MM.1S (cell line): ENCODE measurements around the gene MACIR.

Source experiments
- DNase-seq: peaks from one replicate; pipeline ENCODE4 v3.0.0-alpha.2; 2015
- H2AFZ ChIP-seq: fragments of 300-600 bp; sonication (generic); 2 replicates; pipeline ENCODE4 v1.6.0; 2016; ENCODE audit warnings: antibody characterized with exemption, low read length
- H3F3A ChIP-seq: fragments of 300-600 bp; sonication (generic); 2 replicates; pipeline ENCODE4 v1.6.1; 2016; ENCODE audit warnings: mild to moderate bottlenecking, antibody characterized with exemption, low read length, moderate library complexity, mixed read lengths; ENCODE audit not compliant: insufficient read depth
- H3K27ac ChIP-seq: fragments of 300-600 bp; sonication (generic); 2 replicates; pipeline ENCODE4 v1.5.1; 2016; ENCODE audit warnings: mild to moderate bottlenecking, low read length
- H3K27me3 ChIP-seq: fragments of 300-600 bp; sonication (generic); replicated peaks from 2 replicates; pipeline ENCODE4 v1.6.0; 2016; ENCODE audit warnings: low read length; ENCODE audit not compliant: insufficient read depth
- H3K36me3 ChIP-seq: fragments of 300-600 bp; sonication (generic); replicated peaks from 2 replicates; pipeline ENCODE4 v1.6.1; 2016; ENCODE audit warnings: mild to moderate bottlenecking, low read length, mixed read lengths; ENCODE audit not compliant: insufficient read depth
- H3K4me1 ChIP-seq: fragments of 300-600 bp; sonication (generic); 2 replicates; pipeline ENCODE4 v1.6.1; 2016; ENCODE audit warnings: low read length, mixed read lengths
- H3K4me2 ChIP-seq: fragments of 300-600 bp; sonication (generic); 2 replicates; pipeline ENCODE4 v1.6.0; 2016; ENCODE audit warnings: low read depth, low read length
- H3K4me3 ChIP-seq: fragments of 300-600 bp; sonication (generic); 2 replicates; pipeline ENCODE4 v1.5.1; 2016; ENCODE audit warnings: low read length, mixed read lengths
- H3K79me2 ChIP-seq: fragments of 300-600 bp; sonication (generic); 2 replicates; pipeline ENCODE4 v1.6.1; 2016; ENCODE audit warnings: mixed run types, low read length, mixed read lengths
- H3K9ac ChIP-seq: fragments of 300-600 bp; sonication (generic); 2 replicates; pipeline ENCODE4 v1.6.1; 2016; ENCODE audit warnings: low read length, mixed read lengths
- H3K9me2 ChIP-seq: fragments of 300-600 bp; sonication (generic); replicated peaks from 2 replicates; pipeline ENCODE4 v1.6.1; 2016; ENCODE audit warnings: mild to moderate bottlenecking, low read length, mixed read lengths; ENCODE audit not compliant: insufficient read depth
- H3K9me3 ChIP-seq: fragments of 300-600 bp; sonication (generic); replicated peaks from 2 replicates; pipeline ENCODE4 v1.6.1; 2016; ENCODE audit warnings: mild to moderate bottlenecking, low read length, mixed read lengths; ENCODE audit not compliant: insufficient read depth
- H4K20me1 ChIP-seq: fragments of 300-600 bp; sonication (generic); 2 replicates; pipeline ENCODE4 v1.6.1; 2016; ENCODE audit warnings: mild to moderate bottlenecking, low read length, moderate library complexity, mixed read lengths; ENCODE audit not compliant: insufficient read depth
- CTCF ChIP-seq: fragments of 300-600 bp; sonication (generic); IDR thresholded peaks from 2 replicates; pipeline ENCODE4 v1.5.1; 2016; ENCODE audit warnings: antibody characterized with exemption, low read length, mixed read lengths
- EZH2 ChIP-seq: fragments of 300-600 bp; sonication (generic); optimal IDR thresholded peaks from 2 replicates; pipeline ENCODE3; 2017; ENCODE audit warnings: low read depth, mild to moderate bottlenecking, antibody characterized with exemption, low read length, mixed read lengths
- EZH2phosphoT487 ChIP-seq: fragments of 300-600 bp; sonication (generic); IDR thresholded peaks from 2 replicates; pipeline ENCODE4 v1.6.1; 2018; ENCODE audit warnings: antibody characterized with exemption, low read length

MACIR gene

GRCh38 chr5:103258368-103258956 lies at the start of gene MACIR:
Gene MACIR (plus strand): TSS chr5:103258763. CDS start chr5:103275920, 17,157 bp downstream.
- H3K9me3 ChIP-seq: no peaks in the 10 kb centered on the region
- no peaks in the 10 kb centered on the region for H3K9me2 ChIP-seq
- no peaks in the 10 kb centered on the region for H3K27me3 ChIP-seq
- H2AFZ ChIP-seq: peak within 1 kb of the TSS; percentile 72
- no peak for TF ChIP-seq CTCF
- TF ChIP-seq EZH2phosphoT487: no peak
- TF ChIP-seq EZH2: no peak
- no peaks in the 10 kb centered on the region for H3K36me3 ChIP-seq
- H3F3A ChIP-seq: peaks cover 13% of the 10 kb centered on the region; the same call in 1 of the 2 replicates
- H3K4me3 ChIP-seq: peak within 1 kb of the TSS; percentile 85
- peaks cover 9% of the 10 kb centered on the region for H3K4me1 ChIP-seq
- peak within 1 kb of the TSS; percentile 83 for H3K4me2 ChIP-seq
- DNase-seq: peak; percentile 99
- peaks cover 42% of the 10 kb centered on the region for H3K79me2 ChIP-seq
- peak within 1 kb of the TSS; percentile 79 for H3K9ac ChIP-seq
- peak within 1 kb of the TSS; percentile 82 for H3K27ac ChIP-seq
- no peaks in the 10 kb centered on the region for H4K20me1 ChIP-seq

- Histone ChIP-seq H3F3A (peaks cover 6% of the 10 kb centered on the region; the same call in 1 of the 2 replicates), H3K36me3 (no peaks in the 10 kb centered on the region), H2AFZ (no peak overlapping the region), H3K27me3 (no peaks in the 10 kb centered on the region), H4K20me1 (no peaks in the 10 kb centered on the region), H3K79me2 (no peaks in the 10 kb centered on the region), H3K4me3 (no peak overlapping the region), H3K9ac (no peak overlapping the region), H3K4me1 (peaks cover 14% of the 10 kb centered on the region), H3K27ac (no peak overlapping the region), H3K4me2 (no peak overlapping the region), H3K9me3 (no peaks in the 10 kb centered on the region), H3K9me2 (no peaks in the 10 kb centered on the region)
- TF ChIP-seq EZH2phosphoT487 (no peak), EZH2 (no peak), CTCF (no peak)
- no peak for DNase-seq
Observed at GRCh38 chr5:103209065-103209464, 49.5 kb upstream of the MACIR start.

- H3K4me3 ChIP-seq: no peak overlapping the region
- TF ChIP-seq EZH2phosphoT487: no peak
- TF ChIP-seq EZH2: no peak
- TF ChIP-seq CTCF: no peak
- H3F3A ChIP-seq: peaks cover 6% of the 10 kb centered on the region; the same call in 1 of the 2 replicates
- H2AFZ ChIP-seq: no peak overlapping the region
- H3K4me1 ChIP-seq: peaks cover 14% of the 10 kb centered on the region
- H3K9me2 ChIP-seq: no peaks in the 10 kb centered on the region
- H3K9me3 ChIP-seq: no peaks in the 10 kb centered on the region
- H3K27me3 ChIP-seq: no peaks in the 10 kb centered on the region
- no peak overlapping the region for H3K27ac ChIP-seq
- H3K4me2 ChIP-seq: peak overlapping the region; percentile 82; the same call in 1 of the 2 replicates
- no peaks in the 10 kb centered on the region for H3K36me3 ChIP-seq
- H3K9ac ChIP-seq: no peak overlapping the region
- no peaks in the 10 kb centered on the region for H4K20me1 ChIP-seq
- no peak for DNase-seq
- H3K79me2 ChIP-seq: no peaks in the 10 kb centered on the region
Observed at GRCh38 chr5:103210952-103211351, 47.6 kb upstream of the MACIR start.
